OCI-LY7 (cell line): ENCODE data around the gene SMIM12. TPM values are rescaled to one million over a fixed set of nuclear protein-coding genes. Genes with fewer than 3 reads are reported as not detected.

Experiments
- BruUV-seq: library from RNA; stranded (reverse); fragments of 400-500 nt; replicated peaks from 2 replicates; lab custom pipeline; 2021; lab: Mats Ljungman, UMichigan
- CTCF ChIA-PET: fragments of 300-600 bp; sonication (Branson Sonifier 250); formaldehyde crosslinking; loops from one replicate; lab custom pipeline; 2022; ENCODE audit warnings: antibody characterized with exemption; ENCODE audit not compliant: unreplicated experiment; lab: Charles Lee
- POLR2A ChIA-PET: fragments of 300-600 bp; sonication (Branson Sonifier 250); formaldehyde crosslinking; loops from one replicate; lab custom pipeline; 2022; ENCODE audit warnings: antibody characterized with exemption; lab: Charles Lee
- DNase-seq: peaks from one replicate; pipeline ENCODE4 v3.0.0-alpha.2; 2015; ENCODE audit warnings: low spot score
- H2AFZ ChIP-seq: fragments of 200-600 bp; sonication (generic), shearing (Covaris generic); 2 replicates; pipeline ENCODE4 v1.6.1; 2014; ENCODE audit warnings: mild to moderate bottlenecking, antibody characterized with exemption, low read length, moderate library complexity
- H3K27ac ChIP-seq: fragments of 200-600 bp; sonication (generic); 2 replicates; pipeline ENCODE4 v1.5.1; 2014; ENCODE audit warnings: mixed run types, low read depth, mild to moderate bottlenecking, moderate library complexity, low read length, inconsistent platforms; ENCODE audit not compliant: poor library complexity, severe bottlenecking
- H3K36me3 ChIP-seq: fragments of 200-600 bp; sonication (generic); 2 replicates; pipeline ENCODE4 v1.6.1; 2014; ENCODE audit warnings: mild to moderate bottlenecking, antibody characterized with exemption, low read length, moderate library complexity, mixed read lengths; ENCODE audit not compliant: insufficient read depth
- H3K4me1 ChIP-seq: fragments of 200-600 bp; sonication (generic); 2 replicates; pipeline ENCODE4 v1.5.1; 2014; ENCODE audit warnings: mild to moderate bottlenecking, low read length; ENCODE audit not compliant: insufficient read depth, poor library complexity, severe bottlenecking
- H3K4me2 ChIP-seq: fragments of 200-600 bp; sonication (generic); 2 replicates; pipeline ENCODE4 v1.6.1; 2014; ENCODE audit warnings: mild to moderate bottlenecking, low read length
- H3K4me3 ChIP-seq: fragments of 200-600 bp; sonication (generic); 2 replicates; pipeline ENCODE4 v1.5.1; 2014; ENCODE audit warnings: mild to moderate bottlenecking, low read depth, low read length; ENCODE audit not compliant: poor library complexity, severe bottlenecking
- H3K79me2 ChIP-seq: fragments of 200-600 bp; sonication (generic); 2 replicates; pipeline ENCODE4 v1.6.1; 2016; ENCODE audit warnings: low read depth, mild to moderate bottlenecking, low read length, moderate library complexity, mixed read lengths; ENCODE audit not compliant: insufficient read depth
- H3K9me2 ChIP-seq: fragments of 200-600 bp; sonication (generic); 2 replicates; pipeline ENCODE4 v1.6.1; 2016; ENCODE audit warnings: mild to moderate bottlenecking, low read length, mixed read lengths; ENCODE audit not compliant: insufficient read depth
- H3K9me3 ChIP-seq: fragments of 200-600 bp; sonication (generic); 2 replicates; pipeline ENCODE4 v1.6.1; 2014; ENCODE audit warnings: mild to moderate bottlenecking, mixed run types, low read length, mixed read lengths
- H4K20me1 ChIP-seq: fragments of 200-600 bp; sonication (generic); 2 replicates; pipeline ENCODE4 v1.6.1; 2014; ENCODE audit warnings: mild to moderate bottlenecking, antibody characterized with exemption, low read length, moderate library complexity, mixed read lengths; ENCODE audit not compliant: insufficient read depth
- EZH2phosphoT487 ChIP-seq: fragments of 200-600 bp; sonication (generic); IDR thresholded peaks from 2 replicates; pipeline ENCODE4 v1.6.1; 2018; ENCODE audit warnings: low read depth, borderline replicate concordance, mild to moderate bottlenecking, mixed run types, antibody characterized with exemption, low read length, moderate library complexity, mixed read lengths
- intact Hi-C: fragments of 100-400 bp; cut with micrococcal nuclease; formaldehyde crosslinking; loops from one replicate; pipeline ENCODE4 v1.10.0; 2022; ENCODE audit not compliant: unreplicated experiment
- total RNA-seq, 2 experiments: library from RNA; depleted of rRNA in 1 of 2; stranded (reverse); fragments of >200 nt in 1 of 2; shearing (Covaris generic) in 1 of 2; gene quantifications; 2 replicates each; pipeline ENCODE4 v1.2.3, GENCODE V29; 2014 to 2022
- TF ChIP-seq, protein P1 (sequence below): fragments of 200-600 bp; sonication (generic); conservative IDR thresholded peaks from 2 replicates; pipeline ENCODE4 v1.5.1; 2014; ENCODE audit warnings: mild to moderate bottlenecking, antibody characterized with exemption, low read length, moderate library complexity, mixed read lengths

Gene SMIM12
- total RNA-seq, 2 experiments from 2014 or later: 36.3 to 41.2 TPM

- Histone ChIP-seq H3K27ac (no peak overlapping the region), H3K4me2 (no peak overlapping the region), H3K9me2 (no peaks in the 10 kb centered on the region), H3K36me3 (no peaks in the 10 kb centered on the region), H2AFZ (no peak overlapping the region), H3K4me1 (no peaks in the 10 kb centered on the region), H3K9me3 (no peaks in the 10 kb centered on the region), H4K20me1 (no peaks in the 10 kb centered on the region), H3K79me2 (no peaks in the 10 kb centered on the region), H3K4me3 (no peak overlapping the region)
- TF ChIP-seq, protein P1, sequence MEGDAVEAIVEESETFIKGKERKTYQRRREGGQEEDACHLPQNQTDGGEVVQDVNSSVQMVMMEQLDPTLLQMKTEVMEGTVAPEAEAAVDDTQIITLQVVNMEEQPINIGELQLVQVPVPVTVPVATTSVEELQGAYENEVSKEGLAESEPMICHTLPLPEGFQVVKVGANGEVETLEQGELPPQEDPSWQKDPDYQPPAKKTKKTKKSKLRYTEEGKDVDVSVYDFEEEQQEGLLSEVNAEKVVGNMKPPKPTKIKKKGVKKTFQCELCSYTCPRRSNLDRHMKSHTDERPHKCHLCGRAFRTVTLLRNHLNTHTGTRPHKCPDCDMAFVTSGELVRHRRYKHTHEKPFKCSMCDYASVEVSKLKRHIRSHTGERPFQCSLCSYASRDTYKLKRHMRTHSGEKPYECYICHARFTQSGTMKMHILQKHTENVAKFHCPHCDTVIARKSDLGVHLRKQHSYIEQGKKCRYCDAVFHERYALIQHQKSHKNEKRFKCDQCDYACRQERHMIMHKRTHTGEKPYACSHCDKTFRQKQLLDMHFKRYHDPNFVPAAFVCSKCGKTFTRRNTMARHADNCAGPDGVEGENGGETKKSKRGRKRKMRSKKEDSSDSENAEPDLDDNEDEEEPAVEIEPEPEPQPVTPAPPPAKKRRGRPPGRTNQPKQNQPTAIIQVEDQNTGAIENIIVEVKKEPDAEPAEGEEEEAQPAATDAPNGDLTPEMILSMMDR: no peak
- no peak for TF ChIP-seq EZH2phosphoT487
- ChIA-PET CTCF (no interaction called here), POLR2A (interaction anchor here (0.6 kb wide), 1 partner anchor 13 kb away, joined by 4 read pairs; no protein-coding TSS in a partner anchor)
- BruUV-seq: no TSS peak
- DNase-seq: no peak
- intact Hi-C loops: no loop called here
Observed at GRCh38 chr1:34827341-34827941, 32.1 kb downstream of the SMIM12 start.

DNA sequence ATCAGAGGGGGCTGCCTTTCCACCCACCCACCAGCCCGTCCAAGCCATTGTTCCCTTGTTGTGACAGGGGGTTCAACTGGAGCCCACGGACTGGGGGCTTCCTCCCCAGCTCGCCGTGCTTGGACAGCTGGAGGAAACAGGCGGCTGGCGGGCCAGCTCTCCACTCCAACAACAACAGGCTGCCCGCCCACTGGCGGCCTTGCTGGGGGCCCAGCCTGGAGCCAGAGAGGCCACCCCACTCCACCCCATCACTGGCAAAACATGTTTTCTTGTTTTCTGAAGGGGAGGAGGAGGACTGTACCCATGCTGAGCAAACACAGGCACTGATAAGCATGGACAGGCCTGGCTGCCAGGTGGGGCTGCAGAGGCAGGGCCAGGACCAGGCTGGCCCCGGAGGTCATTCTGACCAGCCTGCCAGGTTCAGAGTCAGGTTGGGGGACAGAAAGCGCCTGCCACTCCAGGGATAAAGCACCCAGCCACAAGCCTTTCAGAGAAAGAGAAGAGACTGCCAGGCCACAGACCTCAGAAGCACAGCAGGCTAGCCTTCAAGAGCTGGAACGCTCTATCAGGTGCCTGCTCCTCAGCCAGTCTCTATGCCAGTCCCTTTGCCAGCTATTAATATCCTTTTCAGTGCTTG, 34.0 kb downstream of the SMIM12 start:
- no peak overlapping the region for H3K27ac ChIP-seq
- H3K79me2 ChIP-seq: no peaks in the 10 kb centered on the region
- H4K20me1 ChIP-seq: no peaks in the 10 kb centered on the region
- no peaks in the 10 kb centered on the region for H3K9me2 ChIP-seq
- H2AFZ ChIP-seq: no peak overlapping the region
- H3K4me2 ChIP-seq: no peak overlapping the region
- TF ChIP-seq, protein P1: no peak
- no peak for TF ChIP-seq EZH2phosphoT487
- BruUV-seq: no TSS peak
- H3K4me1 ChIP-seq: no peaks in the 10 kb centered on the region
- CTCF ChIA-PET: no interaction called here
- H3K4me3 ChIP-seq: no peak overlapping the region
- POLR2A ChIA-PET: interaction anchor here (0.6 kb wide), 1 partner anchor 787 kb away, joined by 3 read pairs; no protein-coding TSS in a partner anchor
- H3K9me3 ChIP-seq: no peaks in the 10 kb centered on the region
- no peak for DNase-seq
- intact Hi-C loops: no loop called here
- H3K36me3 ChIP-seq: no peaks in the 10 kb centered on the region
